Keratinocyte (primary cell): ENCODE data around the gene IGF2BP2. TPM values are rescaled to one million over a fixed set of nuclear protein-coding genes. Genes with fewer than 3 reads are reported as not detected.
A peak's percentile ranks its signal among the peaks of the same experiment; 100 is the strongest.

Experiments used
- DNase-seq: peaks from one replicate; pipeline ENCODE4 v3.0.0-alpha.2; 2011; ENCODE audit warnings: low read depth, missing footprints, low spot score
- FAIRE-seq: peaks from 2 replicates; lab custom pipeline; 2011; peaks lifted over from hg19 to GRCh38; lab: Jason Lieb, UNC
- H2AFZ ChIP-seq: 2 replicates; pipeline ENCODE4 v1.6.0; 2012; ENCODE audit warnings: low read length, control low read depth, inconsistent platforms; ENCODE audit not compliant: control insufficient read depth
- H3K27ac ChIP-seq: 2 replicates; pipeline ENCODE4 v1.5.1; 2011; ENCODE audit warnings: low read length; ENCODE audit not compliant: control insufficient read depth, insufficient read depth
- H3K27me3 ChIP-seq: 3 replicates; pipeline ENCODE4 v1.6.0; 2011; ENCODE audit warnings: low read length; ENCODE audit not compliant: control insufficient read depth, insufficient read depth; ENCODE audit errors: extremely low read depth
- H3K36me3 ChIP-seq, 2 experiments: 2 replicates in 1 of 2; 3 replicates in 1 of 2; pipeline ENCODE4 v1.5.1; 2011; ENCODE audit warnings: low read length in 2 of 2, mild to moderate bottlenecking in 1 of 2; ENCODE audit not compliant: control insufficient read depth in 2 of 2, insufficient read depth in 2 of 2; ENCODE audit errors: extremely low read depth in 1 of 2
- H3K4me1 ChIP-seq: 3 replicates; pipeline ENCODE4 v1.5.1; 2011; ENCODE audit warnings: low read length; ENCODE audit not compliant: control insufficient read depth, insufficient read depth; ENCODE audit errors: extremely low read depth
- H3K4me2 ChIP-seq: 3 replicates; pipeline ENCODE4 v1.6.0; 2011; ENCODE audit warnings: low read depth, low read length; ENCODE audit not compliant: control insufficient read depth, insufficient read depth; ENCODE audit errors: extremely low read depth
- H3K4me3 ChIP-seq, 3 experiments: fragments of 200-600 bp in 1 of 3; sonication (generic) in 1 of 3; 2 replicates in 2 of 3; 3 replicates in 1 of 3; pipeline ENCODE4 v1.5.1; 2011 to 2016; ENCODE audit warnings: low read length in 3 of 3, mild to moderate bottlenecking in 3 of 3, control low read depth in 2 of 3, inconsistent platforms in 1 of 3, low read depth in 1 of 3, mixed read lengths in 1 of 3, mixed run types in 1 of 3, moderate library complexity in 1 of 3; ENCODE audit not compliant: control insufficient read depth in 2 of 3, insufficient read depth in 2 of 3; ENCODE audit errors: extremely low read depth in 1 of 3
- H3K79me2 ChIP-seq: 2 replicates; pipeline ENCODE4 v1.6.0; 2012; ENCODE audit warnings: low read length; ENCODE audit not compliant: control insufficient read depth, insufficient read depth
- H3K9ac ChIP-seq: 3 replicates; pipeline ENCODE4 v1.6.0; 2011; ENCODE audit warnings: low read length; ENCODE audit not compliant: control insufficient read depth, insufficient read depth; ENCODE audit errors: extremely low read depth
- H3K9me1 ChIP-seq: 3 replicates; pipeline ENCODE4 v1.6.0; 2011; ENCODE audit warnings: low read length; ENCODE audit not compliant: control insufficient read depth, insufficient read depth; ENCODE audit errors: extremely low read depth
- H3K9me3 ChIP-seq: 2 replicates; pipeline ENCODE4 v1.5.1; 2012; ENCODE audit warnings: low read depth, low read length; ENCODE audit not compliant: control insufficient read depth
- H4K20me1 ChIP-seq: 3 replicates; pipeline ENCODE4 v1.6.0; 2011; ENCODE audit warnings: low read length; ENCODE audit not compliant: control insufficient read depth, insufficient read depth; ENCODE audit errors: extremely low read depth
- CTCF ChIP-seq, 3 experiments: IDR thresholded peaks in 1 of 3; conservative IDR thresholded peaks in 1 of 3; optimal IDR thresholded peaks in 1 of 3; 2 replicates in 2 of 3; 3 replicates in 1 of 3; pipeline versions ENCODE3 to v1.5.1; 2011; ENCODE audit warnings: low read length in 3 of 3, mild to moderate bottlenecking in 3 of 3, moderate library complexity in 2 of 3, control low read depth in 1 of 3, inconsistent platforms in 1 of 3; ENCODE audit not compliant: insufficient read depth in 2 of 3; ENCODE audit errors: extremely low read depth in 1 of 3
- EZH2 ChIP-seq: IDR thresholded peaks from one replicate; pipeline ENCODE4 v1.6.1; 2012; ENCODE audit warnings: inconsistent platforms, mild to moderate bottlenecking, low read length, moderate library complexity
- dilution Hi-C: fragments of 300-500 bp; cut with MboI; formaldehyde crosslinking; loops from one replicate; pipeline ENCODE4 v1.7.0; 2020; ENCODE audit warnings: low sequenced_read_pairs; ENCODE audit not compliant: extremely low pct_ligation_motif_present
- polyA plus RNA-seq, 5 experiments: library from polyadenylated mRNA; depleted of rRNA in 3 of 5; stranded (reverse) in 3 of 5; stranded (forward) in 1 of 5; unstranded in 1 of 5; fragments of >200 nt; gene quantifications; 1 replicate in 1 of 5; 2 replicates in 3 of 5; 3 replicates in 1 of 5; pipeline versions ENCODE4 v1.2.1 to v1.2.3, GENCODE V29; 2011 to 2012; ENCODE audit warnings: missing spikeins in 2 of 5, low read depth in 1 of 5, low replicate concordance in 1 of 5

The IGF2BP2 gene
- polyA plus RNA-seq, 1 donor (not counting 4 experiments of a cell fraction or from before 2014, with no cell fraction given) = 21.2 TPM

DNA sequence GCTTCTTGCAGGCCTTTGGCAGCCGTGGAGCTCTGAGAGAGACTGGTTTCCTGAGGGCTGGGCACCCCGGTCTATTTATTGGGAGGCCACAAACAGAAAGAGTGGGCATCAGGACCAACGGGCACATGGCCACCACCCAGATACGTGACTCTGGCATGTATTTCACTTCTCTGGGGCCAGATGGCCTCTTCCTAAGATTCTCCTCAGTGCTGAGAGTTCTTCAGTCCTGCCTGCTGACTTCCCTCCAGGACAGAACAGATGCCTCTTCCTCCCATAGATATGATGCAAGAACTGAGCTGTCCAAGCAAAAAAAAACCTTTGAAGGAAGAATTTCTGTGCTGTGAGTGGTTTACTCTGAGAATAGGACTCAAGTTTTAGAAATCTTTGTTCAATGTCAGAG is 107.7 kb downstream of the IGF2BP2 start:
- Histone ChIP-seq H3K4me1 (peaks cover 69% of the 10 kb centered on the region), H3K4me2 (peak overlapping the region; percentile 67), H3K9me1 (no peaks in the 10 kb centered on the region), H3K4me3 (peak overlapping the region in 1 of 3 experiments; percentile 1), H3K9ac (peak overlapping the region; percentile 70), H4K20me1 (no peaks in the 10 kb centered on the region), H2AFZ (no peak overlapping the region), H3K9me3 (no peaks in the 10 kb centered on the region), H3K79me2 (peaks cover 62% of the 10 kb centered on the region), H3K27me3 (no peaks in the 10 kb centered on the region), H3K27ac (peak overlapping the region; percentile 94), H3K36me3 (peaks cover 8 to 9% of the 10 kb centered on the region in 2 experiments)
- FAIRE-seq (peak; percentile 72), DNase-seq (no peak)
- dilution Hi-C loops = no loop called here
- TF ChIP-seq CTCF (optimal IDR thresholded peaks at IDR 0.05 in 1 of 3, IDR thresholded peaks at IDR 0.05 in 1 of 3, conservative IDR thresholded peaks at IDR 0.05 in 1 of 3; ENCODE audit: extremely low read depth in 1 of 3, insufficient read depth in 2 of 3, low read length in 3 of 3) = no peak
- TF ChIP-seq EZH2 = no peak

DNA sequence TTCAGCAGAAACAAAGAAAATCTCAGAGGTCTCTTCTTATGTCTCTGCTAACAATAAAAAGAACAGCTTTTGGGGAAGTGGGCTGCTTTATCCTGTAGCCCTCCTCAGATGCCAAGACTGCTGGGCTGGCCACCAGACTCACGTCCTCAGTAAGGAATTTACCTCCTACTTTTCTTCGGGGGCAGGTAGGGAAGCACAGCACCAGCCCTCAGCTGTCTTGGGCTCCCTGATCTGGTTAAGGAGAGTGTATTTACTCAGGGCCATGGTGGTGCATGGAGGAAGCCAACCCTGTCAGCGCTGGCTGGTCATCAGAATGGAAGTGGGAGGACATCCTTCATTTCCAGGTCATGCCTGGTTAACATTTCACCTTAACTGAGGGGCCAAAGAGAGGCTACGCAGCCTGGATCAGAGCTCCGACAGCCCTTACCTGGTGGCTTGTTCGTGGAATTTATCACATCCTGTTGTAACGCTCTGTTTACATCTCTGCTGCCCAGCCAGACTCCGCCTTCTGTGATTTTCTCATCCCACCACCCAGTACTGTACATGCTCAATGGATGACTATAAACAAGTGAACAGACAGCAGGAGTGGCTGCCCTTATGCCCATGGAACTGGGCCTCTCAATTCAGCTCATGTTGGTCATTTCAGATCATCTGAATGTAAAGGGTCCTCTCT is 108.3 kb downstream of the IGF2BP2 start:
- Histone ChIP-seq H3K4me1 (peaks cover 70% of the 10 kb centered on the region), H3K27me3 (no peaks in the 10 kb centered on the region), H3K36me3 (peaks cover 8 to 9% of the 10 kb centered on the region in 2 experiments), H2AFZ (no peak overlapping the region), H3K27ac (peak overlapping the region; percentile 94), H3K9me3 (no peaks in the 10 kb centered on the region), H3K4me3 (peak overlapping the region in 1 of 3 experiments; percentile 1), H3K79me2 (peaks cover 63% of the 10 kb centered on the region), H3K9ac (peak overlapping the region; percentile 70), H3K4me2 (peak overlapping the region; percentile 65), H3K9me1 (no peaks in the 10 kb centered on the region), H4K20me1 (no peaks in the 10 kb centered on the region)
- peak; percentile 81 for FAIRE-seq
- no peak for DNase-seq
- dilution Hi-C loops = no loop called here
- no peak for TF ChIP-seq EZH2
